Calu3 (cell line): ENCODE data around the gene HTRA2. TPM values are rescaled to one million over a fixed set of nuclear protein-coding genes. Genes with fewer than 3 reads are reported as not detected.

Source experiments
- BruUV-seq: library from RNA; stranded (reverse); fragments of 400-500 nt; replicated peaks from 2 replicates; lab custom pipeline; 2021; lab: Mats Ljungman, UMichigan
- CTCF ChIA-PET: fragments of 300-600 bp; sonication (Branson Sonifier 250); formaldehyde crosslinking; loops from one replicate; lab custom pipeline; 2022; ENCODE audit warnings: antibody characterized with exemption; lab: Charles Lee
- DNase-seq: peaks from one replicate; pipeline ENCODE4 v3.0.0; 2022
- H3K27ac Mint-ChIP-seq: one replicate; pipeline ENCODE4 v1.8.0; 2022; ENCODE audit warnings: mixed read lengths; ENCODE audit not compliant: unreplicated experiment
- H3K27me3 Mint-ChIP-seq: one replicate; pipeline ENCODE4 v1.8.0; 2022; ENCODE audit warnings: mixed read lengths; ENCODE audit not compliant: unreplicated experiment
- H3K36me3 Mint-ChIP-seq: one replicate; pipeline ENCODE4 v1.8.0; 2022; ENCODE audit warnings: mild to moderate bottlenecking, moderate library complexity, mixed read lengths; ENCODE audit not compliant: insufficient read depth, unreplicated experiment
- H3K4me1 Mint-ChIP-seq: one replicate; pipeline ENCODE4 v1.8.0; 2022; ENCODE audit warnings: mild to moderate bottlenecking, low read depth, mixed read lengths; ENCODE audit not compliant: unreplicated experiment
- H3K4me3 Mint-ChIP-seq: one replicate; pipeline ENCODE4 v1.8.0; 2022; ENCODE audit warnings: mild to moderate bottlenecking, low read depth, moderate library complexity, mixed read lengths; ENCODE audit not compliant: unreplicated experiment
- H3K9me3 Mint-ChIP-seq: one replicate; pipeline ENCODE4 v1.8.0; 2022; ENCODE audit warnings: low read depth, mixed read lengths; ENCODE audit not compliant: unreplicated experiment
- CTCF ChIP-seq: fragments of 200-600 bp; IDR thresholded peaks from one replicate; pipeline ENCODE4 v1.8.0; 2022; ENCODE audit warnings: antibody characterized with exemption; ENCODE audit not compliant: unreplicated experiment
- intact Hi-C: fragments of 100-400 bp; cut with micrococcal nuclease; formaldehyde crosslinking; loops from one replicate; pipeline ENCODE4 v1.10.0; 2022; ENCODE audit not compliant: unreplicated experiment
- total RNA-seq: library from RNA; stranded (reverse); gene quantifications from 2 replicates; pipeline ENCODE4 v1.2.3, GENCODE V29; 2022

HTRA2 gene
- total RNA-seq, 1 experiment from 2014 or later: 26.3 TPM

- Mint-ChIP-seq H3K27me3 (peaks cover 34% of the 10 kb centered on the region), H3K4me3 (no peak overlapping the region), H3K36me3 (no peaks in the 10 kb centered on the region), H3K4me1 (peaks cover 8% of the 10 kb centered on the region), H3K9me3 (no peaks in the 10 kb centered on the region), H3K27ac (no peak overlapping the region)
- CTCF ChIA-PET: no interaction called here
- TF ChIP-seq CTCF: no peak
- DNase-seq: no peak
- BruUV-seq: no TSS peak
- intact Hi-C loops: no loop called here
Observed at GRCh38 chr2:74571058-74571457, 41.3 kb downstream of the HTRA2 start.

DNA sequence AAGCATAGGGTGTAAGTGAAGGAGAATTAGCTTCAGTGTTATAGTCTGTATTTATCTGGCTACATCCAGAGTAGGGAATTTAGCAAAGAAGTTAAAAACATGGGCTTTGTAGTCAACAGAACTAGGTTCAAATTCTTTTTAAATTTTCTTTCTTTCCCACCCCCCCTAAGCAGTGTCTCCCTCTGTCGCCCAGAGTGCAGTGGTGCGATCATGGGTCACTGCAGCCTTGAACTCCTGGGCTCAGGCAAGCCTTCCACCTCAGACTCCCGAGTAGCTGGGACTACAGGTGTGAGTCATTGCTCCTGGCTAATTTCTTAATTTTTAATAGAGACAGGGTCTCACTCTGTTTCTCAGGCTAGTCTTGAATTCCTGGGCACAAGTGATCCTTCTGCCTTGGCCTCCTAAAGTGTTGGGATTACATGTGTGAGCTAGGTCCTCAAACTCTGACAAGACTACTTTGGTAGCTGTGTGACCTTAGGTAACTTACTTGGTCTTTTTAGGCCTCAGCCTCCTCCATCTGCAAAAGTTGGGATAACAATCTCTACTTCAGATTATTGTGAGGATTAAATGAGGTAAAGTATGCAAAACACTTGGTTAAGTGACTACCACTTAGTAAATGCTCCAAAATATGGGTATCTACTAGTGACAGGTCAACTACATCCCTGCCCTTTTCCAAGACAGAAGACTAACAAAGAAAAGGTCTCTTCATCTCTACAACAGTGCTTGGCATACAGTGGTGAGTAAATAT, 42.6 kb downstream of the HTRA2 start:
- no peak for TF ChIP-seq CTCF
- intact Hi-C loops: no loop called here

DNA sequence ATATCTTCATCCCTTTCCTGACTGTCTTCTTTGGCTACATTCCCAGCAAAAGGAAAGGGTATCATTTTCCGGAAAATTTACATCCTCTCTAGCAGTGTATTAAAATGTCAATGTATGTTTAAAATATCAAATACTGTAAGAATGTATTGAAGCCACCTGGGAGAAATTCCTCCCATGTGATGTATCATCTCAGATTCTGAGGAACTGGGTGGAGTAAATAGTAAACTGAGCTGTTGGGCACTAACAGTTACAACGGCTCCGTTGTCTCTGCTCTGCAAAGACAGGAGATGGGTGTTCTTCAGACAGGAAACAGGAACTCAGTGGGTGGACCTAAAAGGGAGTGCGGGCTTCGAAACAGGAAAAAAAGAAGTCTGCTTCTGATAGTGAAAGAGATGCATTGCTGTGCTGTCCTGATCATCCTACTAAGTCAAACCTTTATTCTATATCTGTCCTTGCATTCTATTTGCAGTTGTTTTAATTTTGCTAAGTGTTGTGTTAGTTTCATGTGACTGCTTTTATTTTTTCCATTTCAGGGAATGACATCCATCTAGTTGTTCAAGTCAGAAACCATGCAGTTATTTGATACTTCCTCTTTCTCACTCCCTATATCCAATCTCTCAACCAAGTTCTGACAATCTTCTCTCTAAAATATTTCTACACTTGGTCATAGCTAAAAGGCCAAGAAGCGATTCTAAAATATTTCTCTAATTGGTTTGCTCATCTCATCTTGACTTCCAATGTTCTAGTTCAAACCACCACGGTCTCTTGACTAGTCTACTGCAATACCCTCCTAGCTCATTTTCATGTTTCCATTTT, 44.2 kb downstream of the HTRA2 start:
- CTCF ChIA-PET: interaction anchor here (1.0 kb wide), 1 partner anchor 9 kb away, joined by 3 read pairs; no protein-coding TSS in a partner anchor
- Mint-ChIP-seq H3K27me3 (peaks cover 13% of the 10 kb centered on the region), H3K4me1 (peaks cover 8% of the 10 kb centered on the region), H3K4me3 (no peak overlapping the region), H3K27ac (no peak overlapping the region), H3K9me3 (no peaks in the 10 kb centered on the region), H3K36me3 (no peaks in the 10 kb centered on the region)
- TF ChIP-seq CTCF: no peak
- DNase-seq: no peak
- intact Hi-C loops: no loop called here
- BruUV-seq: no TSS peak

More for the DNA sequence above, 42.6 kb downstream of the HTRA2 start:
- Mint-ChIP-seq H3K4me3 (no peak overlapping the region), H3K4me1 (peaks cover 8% of the 10 kb centered on the region), H3K9me3 (no peaks in the 10 kb centered on the region), H3K27me3 (peaks cover 27% of the 10 kb centered on the region), H3K27ac (no peak overlapping the region), H3K36me3 (no peaks in the 10 kb centered on the region)
- no peak for DNase-seq
- no TSS peak for BruUV-seq
- CTCF ChIA-PET: no interaction called here

DNA sequence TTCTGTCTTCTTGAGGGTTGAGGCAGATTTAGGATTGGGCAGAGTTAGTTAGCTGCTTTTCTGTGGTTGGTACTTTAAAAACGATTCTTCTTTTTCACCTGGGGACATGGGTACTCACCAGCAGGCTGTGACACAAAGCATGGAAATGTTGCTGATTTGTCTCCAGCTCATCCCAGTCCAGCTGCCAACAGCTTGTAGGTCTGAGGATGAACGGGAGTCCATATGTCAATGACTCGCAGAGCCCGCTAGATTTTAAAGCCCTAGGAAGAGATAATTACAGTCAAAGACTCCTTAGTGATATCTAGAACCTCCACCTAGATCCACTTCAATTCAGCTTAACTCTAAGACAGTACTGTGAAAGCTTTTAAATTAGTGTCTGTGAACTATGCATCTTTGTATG, 45.6 kb downstream of the HTRA2 start:
- Mint-ChIP-seq H3K36me3 (no peaks in the 10 kb centered on the region), H3K27me3 (peaks cover 13% of the 10 kb centered on the region), H3K4me3 (no peak overlapping the region), H3K4me1 (peaks cover 8% of the 10 kb centered on the region), H3K27ac (no peak overlapping the region), H3K9me3 (no peaks in the 10 kb centered on the region)
- intact Hi-C loops: no loop called here
- no peak for TF ChIP-seq CTCF
- no TSS peak for BruUV-seq
- no peak for DNase-seq
- CTCF ChIA-PET: interaction anchor here (0.5 kb wide), 1 partner anchor 91 kb away, joined by 3 read pairs; no protein-coding TSS in a partner anchor
